Right lobe of liver (tissue), 4 donors: Measurements from ENCODE around the gene SCNN1B.

Experiments
- CTCF ChIP-seq, 4 donors: fragments of 200-600 bp in 3 of 4; fragments of 450-650 bp in 1 of 4; IDR thresholded peaks; one replicate each; pipeline versions ENCODE4 v1.5.1 to v1.8.0; 2016 to 2022; ENCODE audit warnings: antibody characterized with exemption in 4 of 4, mild to moderate bottlenecking in 2 of 4
- POLR2A ChIP-seq: fragments of 450-650 bp; IDR thresholded peaks from one replicate; pipeline ENCODE4 v1.6.1; 2017; ENCODE audit warnings: antibody characterized with exemption, mild to moderate bottlenecking
- donor health status: DM: no; HTN: no; CAD: no.
- donor health status: DM: no; HTN: no; CAD: no.
- donor health status: DM: no; HTN: yes; CAD: no.

- TF ChIP-seq CTCF (IDR thresholded peaks at IDR 0.05), result no peak
- TF ChIP-seq POLR2A, result no peak
These were observed 47.1 kb upstream of the SCNN1B start for GRCh38 chr16:23255000-23255399.
